Mesenchymal stem cell (in vitro differentiated cells and primary cell): ENCODE data around the gene KRTAP10-12.
"Not testable (repeated sequence)": the region's sequence is repeated elsewhere in the genome, so short reads cannot be mapped to it uniquely, and the experiment has no call there.

Experiments
- DNase-seq: peaks from one replicate; pipeline ENCODE4 v3.0.0-alpha.2; 2013
- H2AFZ ChIP-seq: one replicate; pipeline ENCODE4 v1.6.1; 2013; ENCODE audit warnings: low read depth, mild to moderate bottlenecking, control low read depth, inconsistent platforms, low read length, moderate library complexity
- H2AK5ac ChIP-seq: 2 replicates; pipeline ENCODE4 v1.6.1; 2013; ENCODE audit warnings: low read length, moderate library complexity, mild to moderate bottlenecking, inconsistent platforms; ENCODE audit not compliant: severe bottlenecking
- H2BK120ac ChIP-seq: one replicate; pipeline ENCODE4 v1.6.1; 2013; ENCODE audit warnings: low read depth, mild to moderate bottlenecking, inconsistent platforms, low read length, moderate library complexity
- H2BK12ac ChIP-seq, 2 experiments: one replicate each; pipeline ENCODE4 v1.6.1; 2013; ENCODE audit warnings: inconsistent platforms in 2 of 2, low read length in 2 of 2, mild to moderate bottlenecking in 2 of 2, moderate library complexity in 2 of 2, control low read depth in 1 of 2
- H2BK15ac ChIP-seq: one replicate; pipeline ENCODE4 v1.6.1; 2013; ENCODE audit warnings: mild to moderate bottlenecking, low read depth, inconsistent platforms; ENCODE audit not compliant: poor library complexity, severe bottlenecking
- H2BK5ac ChIP-seq: 2 replicates; pipeline ENCODE4 v1.6.1; 2013; ENCODE audit warnings: low read depth, mild to moderate bottlenecking, low read length, control low read depth, inconsistent platforms; ENCODE audit not compliant: poor library complexity, severe bottlenecking
- H3K14ac ChIP-seq, 2 experiments: one replicate each; pipeline ENCODE4 v1.6.1; 2013; ENCODE audit warnings: inconsistent platforms in 2 of 2, low read length in 2 of 2, control low read depth in 1 of 2, mild to moderate bottlenecking in 1 of 2, moderate library complexity in 1 of 2
- H3K18ac ChIP-seq, 2 experiments: one replicate each; pipeline ENCODE4 v1.6.1; 2013; ENCODE audit warnings: inconsistent platforms in 2 of 2, low read length in 2 of 2, control low read depth in 1 of 2, low read depth in 1 of 2, mild to moderate bottlenecking in 1 of 2
- H3K23ac ChIP-seq, 2 experiments: one replicate each; pipeline ENCODE4 v1.6.1; 2013; ENCODE audit warnings: inconsistent platforms in 2 of 2, low read length in 2 of 2, mild to moderate bottlenecking in 2 of 2, moderate library complexity in 2 of 2, control low read depth in 1 of 2
- H3K27ac ChIP-seq: 2 replicates; pipeline ENCODE4 v1.5.1; 2013; ENCODE audit warnings: mild to moderate bottlenecking, moderate library complexity, low read length, control low read depth, inconsistent platforms; ENCODE audit not compliant: poor library complexity, severe bottlenecking
- H3K27me3 ChIP-seq, 2 experiments: 2 replicates each; pipeline versions ENCODE4 v1.6.1 to v1.7.0; 2013; ENCODE audit warnings: low read length in 2 of 2, mild to moderate bottlenecking in 2 of 2, moderate library complexity in 2 of 2, control low read depth in 1 of 2, inconsistent platforms in 1 of 2; ENCODE audit not compliant: control insufficient read depth in 1 of 2, insufficient read depth in 1 of 2
- H3K36me3 ChIP-seq, 2 experiments: 2 replicates each; pipeline versions ENCODE4 v1.6.1 to v1.7.0; 2013; ENCODE audit warnings: low read length in 2 of 2, control low read depth in 1 of 2, inconsistent platforms in 1 of 2, low read depth in 1 of 2, mild to moderate bottlenecking in 1 of 2; ENCODE audit not compliant: insufficient read depth in 2 of 2, control insufficient read depth in 1 of 2
- H3K4ac ChIP-seq, 2 experiments: one replicate each; pipeline ENCODE4 v1.6.1; 2013; ENCODE audit warnings: inconsistent platforms in 2 of 2, low read length in 2 of 2, mild to moderate bottlenecking in 2 of 2, moderate library complexity in 2 of 2, control low read depth in 1 of 2, low read depth in 1 of 2
- H3K4me1 ChIP-seq: 2 replicates; pipeline ENCODE4 v1.6.1; 2013; ENCODE audit warnings: low read depth, low read length, control low read depth; ENCODE audit not compliant: control insufficient read depth, insufficient read depth
- H3K4me2 ChIP-seq: 2 replicates; pipeline ENCODE4 v1.6.1; 2013; ENCODE audit warnings: low read length, mild to moderate bottlenecking, inconsistent platforms; ENCODE audit not compliant: poor library complexity, severe bottlenecking
- H3K4me3 ChIP-seq, 2 experiments: 2 replicates each; pipeline versions ENCODE4 v1.5.1 to v1.7.0; 2013; ENCODE audit warnings: low read length in 2 of 2, mild to moderate bottlenecking in 2 of 2, control low read depth in 1 of 2, low read depth in 1 of 2; ENCODE audit not compliant: insufficient read depth in 1 of 2
- H3K79me1 ChIP-seq: replicated peaks from 2 replicates; pipeline ENCODE4 v1.6.1; 2013; ENCODE audit warnings: mild to moderate bottlenecking, control low read depth, low read length, inconsistent platforms; ENCODE audit not compliant: poor library complexity, severe bottlenecking
- H3K9ac ChIP-seq: 2 replicates; pipeline ENCODE4 v1.7.0; 2013; ENCODE audit warnings: mild to moderate bottlenecking, low read length, moderate library complexity
- H3K9me3 ChIP-seq: 2 replicates; pipeline ENCODE4 v1.7.0; 2013; ENCODE audit warnings: mild to moderate bottlenecking, low read length; ENCODE audit not compliant: control insufficient read depth
- H4K8ac ChIP-seq: one replicate; pipeline ENCODE4 v1.6.1; 2013; ENCODE audit warnings: inconsistent platforms, mild to moderate bottlenecking, low read length, moderate library complexity
- H4K91ac ChIP-seq: one replicate; pipeline ENCODE4 v1.6.1; 2013; ENCODE audit warnings: mild to moderate bottlenecking, low read length, inconsistent platforms
- WGBS: methylation state at CpG from one replicate; pipeline ENCODE4 v1.1.7; 2013; ENCODE audit warnings: mixed read lengths; 5-methylcytosine and 5-hydroxymethylcytosine counted together

Gene KRTAP10-12

GRCh38 chr21:44684483-44684882 is 12.5 kb upstream of the KRTAP10-12 start:
- H3K4ac ChIP-seq: no peak overlapping the region
- H2AFZ ChIP-seq: no peak overlapping the region
- H3K4me1 ChIP-seq: no peaks in the 10 kb centered on the region
- H2BK5ac ChIP-seq: no peak overlapping the region
- H3K36me3 ChIP-seq: no peaks in the 10 kb centered on the region
- no peak overlapping the region for H3K23ac ChIP-seq
- no peak overlapping the region for H3K4me2 ChIP-seq
- no peak overlapping the region for H3K14ac ChIP-seq
- H4K8ac ChIP-seq: no peak overlapping the region
- no peak overlapping the region for H2BK12ac ChIP-seq
- no peak overlapping the region for H3K9ac ChIP-seq
- H3K18ac ChIP-seq: no peak overlapping the region
- no peak for DNase-seq
- H2BK15ac ChIP-seq: no peak overlapping the region
- H3K9me3 ChIP-seq: no peaks in the 10 kb centered on the region
- H2AK5ac ChIP-seq: no peak overlapping the region
- H3K4me3 ChIP-seq: no peak overlapping the region
- WGBS: 48% methylated on average over 6 of the region's 6 CpGs
- no peak overlapping the region for H3K27ac ChIP-seq
- no peak overlapping the region for H2BK120ac ChIP-seq
- no peak overlapping the region for H4K91ac ChIP-seq
- no peaks in the 10 kb centered on the region for H3K79me1 ChIP-seq
- peaks cover 37 to 43% of the 10 kb centered on the region in 2 experiments for H3K27me3 ChIP-seq

- not testable (repeated sequence) for H3K79me1 ChIP-seq, H3K4ac ChIP-seq, H3K4me1 ChIP-seq, H2BK5ac ChIP-seq, H3K9me3 ChIP-seq, H3K36me3 ChIP-seq, H2AK5ac ChIP-seq, H3K18ac ChIP-seq, H3K23ac ChIP-seq, H3K27ac ChIP-seq, H2BK15ac ChIP-seq, H2AFZ ChIP-seq, DNase-seq, H3K4me2 ChIP-seq, H3K4me3 ChIP-seq, H4K8ac ChIP-seq, H2BK120ac ChIP-seq, H3K9ac ChIP-seq, H2BK12ac ChIP-seq, H4K91ac ChIP-seq, H3K14ac ChIP-seq
- WGBS: 72% methylated on average over 6 of the region's 6 CpGs
- peaks cover 37 to 43% of the 10 kb centered on the region in 2 experiments for H3K27me3 ChIP-seq
These were observed 11.9 kb upstream of the KRTAP10-12 start for GRCh38 chr21:44685050-44685449.

DNA sequence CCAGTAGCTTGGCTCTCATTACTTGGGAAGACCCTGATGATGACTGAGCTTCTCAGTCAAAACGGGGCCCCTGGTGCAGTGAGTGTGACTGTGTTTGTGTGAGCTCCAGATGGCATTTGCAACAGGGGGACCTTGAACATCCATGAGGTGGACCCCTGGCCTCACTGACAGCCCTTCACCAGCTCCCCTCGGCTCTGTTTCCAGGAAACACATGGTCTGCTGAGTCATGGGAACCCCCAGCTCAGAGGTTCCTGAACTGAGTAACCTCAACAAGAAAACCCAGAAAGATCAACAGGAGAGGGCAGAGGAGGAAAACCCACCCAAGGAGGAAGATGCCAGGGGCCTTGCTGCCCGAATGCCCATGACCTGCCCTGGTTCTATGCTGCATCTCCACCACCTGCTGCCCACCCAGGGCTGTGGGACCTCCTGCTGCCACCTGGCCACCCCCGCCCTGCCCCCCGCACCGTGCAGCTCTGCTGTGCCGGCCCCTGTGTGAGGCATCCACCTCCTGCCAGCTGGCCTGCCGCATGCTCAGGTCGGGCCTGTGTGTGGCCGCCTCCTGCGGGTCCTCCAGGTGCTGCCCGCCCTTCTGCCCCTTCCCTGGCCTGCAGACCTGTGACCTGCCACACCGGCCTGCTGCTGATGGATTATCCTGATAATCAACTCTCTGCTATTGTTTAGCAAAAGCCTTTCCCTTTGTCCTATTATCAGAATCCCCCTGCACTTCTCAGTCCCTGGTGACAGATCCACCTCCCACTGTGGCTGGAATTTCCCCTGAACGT is 10.8 kb upstream of the KRTAP10-12 start:
- Histone ChIP-seq H3K4ac (no peak overlapping the region), H3K27me3 (peaks cover 37 to 40% of the 10 kb centered on the region in 2 experiments), H4K91ac (no peak overlapping the region), H4K8ac (no peak overlapping the region), H2BK15ac (no peak overlapping the region), H3K4me1 (no peaks in the 10 kb centered on the region), H3K36me3 (no peaks in the 10 kb centered on the region), H2BK5ac (no peak overlapping the region), H2BK12ac (no peak overlapping the region), H2AK5ac (no peak overlapping the region), H2BK120ac (no peak overlapping the region), H3K4me2 (no peak overlapping the region), H3K4me3 (no peak overlapping the region), H3K23ac (no peak overlapping the region), H3K14ac (no peak overlapping the region), H3K9me3 (peaks cover 2% of the 10 kb centered on the region), H2AFZ (no peak overlapping the region), H3K27ac (no peak overlapping the region), H3K18ac (no peak overlapping the region), H3K9ac (no peak overlapping the region), H3K79me1 (no peaks in the 10 kb centered on the region)
- no peak for DNase-seq
- 50% methylated on average over 12 of the region's 14 CpGs for WGBS

GRCh38 chr21:44686843-44687561 is 10.0 kb upstream of the KRTAP10-12 start:
- WGBS: 71% methylated on average over 25 of the region's 25 CpGs
- Histone ChIP-seq H3K36me3 (no peaks in the 10 kb centered on the region), H3K4me2 (no peak overlapping the region), H3K27ac (no peak overlapping the region), H3K4me3 (no peak overlapping the region), H4K91ac (no peak overlapping the region), H3K4me1 (no peaks in the 10 kb centered on the region), H4K8ac (no peak overlapping the region), H3K79me1 (no peaks in the 10 kb centered on the region), H3K18ac (no peak overlapping the region), H3K9me3 (peaks cover 4% of the 10 kb centered on the region), H3K23ac (no peak overlapping the region), H3K14ac (no peak overlapping the region), H3K4ac (no peak overlapping the region), H2AK5ac (no peak overlapping the region), H2BK120ac (no peak overlapping the region), H2BK5ac (no peak overlapping the region), H2AFZ (no peak overlapping the region), H2BK12ac (no peak overlapping the region), H2BK15ac (no peak overlapping the region), H3K9ac (no peak overlapping the region), H3K27me3 (peaks cover 37 to 41% of the 10 kb centered on the region in 2 experiments)
- no peak for DNase-seq
